Measurements from ENCODE around the gene NELL1.
"Not testable (repeated sequence)": the region's sequence is repeated elsewhere in the genome, so short reads cannot be mapped to it uniquely, and the experiment has no call there.

Gene NELL1

DNA sequence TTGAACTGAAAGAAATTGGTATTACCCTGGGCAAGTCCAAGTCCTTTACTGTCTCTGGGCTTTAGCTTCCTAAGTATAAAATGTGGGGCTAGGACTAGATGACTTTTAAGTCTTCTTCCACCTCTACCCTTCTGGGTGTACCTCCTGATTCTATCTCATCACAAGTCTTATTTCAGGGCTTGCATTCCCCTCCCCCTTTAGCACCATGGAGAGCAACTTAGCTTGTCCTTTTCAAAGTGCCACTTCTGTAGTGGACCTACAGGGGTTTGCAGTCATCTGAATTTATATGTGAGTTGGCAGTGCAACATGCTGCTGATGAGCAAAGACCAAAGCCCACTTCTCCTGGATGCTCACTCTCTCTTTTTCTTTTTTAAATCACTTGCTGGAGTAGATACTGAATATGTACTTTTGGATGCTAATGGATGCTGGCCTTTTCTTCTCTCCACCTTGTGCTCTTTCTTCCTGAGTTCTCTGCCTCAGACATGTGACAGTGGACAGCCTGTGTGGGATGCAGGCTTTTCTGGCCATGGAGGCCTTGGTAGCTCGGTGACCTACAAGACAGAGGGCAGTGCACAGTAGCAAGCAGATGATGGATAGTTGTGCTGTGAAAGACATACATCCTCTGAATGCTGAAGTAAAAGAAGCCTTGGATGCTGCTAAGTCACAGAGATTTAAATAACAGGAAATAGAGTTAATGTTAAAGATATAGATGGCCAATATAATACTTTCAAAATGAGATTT lies 185.0 kb downstream of the NELL1 start:
- no peaks in the 10 kb centered on the region for H3K9me2 ChIP-seq (replicated peaks; ENCODE audit: low read depth, low read length)
- no peak overlapping the region for H3K4me3 ChIP-seq (ENCODE audit: low read length, poor library complexity, severe bottlenecking)
- H4K20me1 ChIP-seq (ENCODE audit: insufficient read depth, low read length, poor library complexity, severe bottlenecking) = no peaks in the 10 kb centered on the region
- no peak overlapping the region for H3K4me2 ChIP-seq (ENCODE audit: low read depth, low read length, poor library complexity, severe bottlenecking)
- H2AFZ ChIP-seq (ENCODE audit: low read length) = no peak overlapping the region
- H3F3A ChIP-seq (ENCODE audit: low read depth) = no peaks in the 10 kb centered on the region
- TF ChIP-seq, protein P1, sequence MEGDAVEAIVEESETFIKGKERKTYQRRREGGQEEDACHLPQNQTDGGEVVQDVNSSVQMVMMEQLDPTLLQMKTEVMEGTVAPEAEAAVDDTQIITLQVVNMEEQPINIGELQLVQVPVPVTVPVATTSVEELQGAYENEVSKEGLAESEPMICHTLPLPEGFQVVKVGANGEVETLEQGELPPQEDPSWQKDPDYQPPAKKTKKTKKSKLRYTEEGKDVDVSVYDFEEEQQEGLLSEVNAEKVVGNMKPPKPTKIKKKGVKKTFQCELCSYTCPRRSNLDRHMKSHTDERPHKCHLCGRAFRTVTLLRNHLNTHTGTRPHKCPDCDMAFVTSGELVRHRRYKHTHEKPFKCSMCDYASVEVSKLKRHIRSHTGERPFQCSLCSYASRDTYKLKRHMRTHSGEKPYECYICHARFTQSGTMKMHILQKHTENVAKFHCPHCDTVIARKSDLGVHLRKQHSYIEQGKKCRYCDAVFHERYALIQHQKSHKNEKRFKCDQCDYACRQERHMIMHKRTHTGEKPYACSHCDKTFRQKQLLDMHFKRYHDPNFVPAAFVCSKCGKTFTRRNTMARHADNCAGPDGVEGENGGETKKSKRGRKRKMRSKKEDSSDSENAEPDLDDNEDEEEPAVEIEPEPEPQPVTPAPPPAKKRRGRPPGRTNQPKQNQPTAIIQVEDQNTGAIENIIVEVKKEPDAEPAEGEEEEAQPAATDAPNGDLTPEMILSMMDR (conservative IDR thresholded peaks at IDR 0.05; ENCODE audit: low read length) = no peak
- no peak for TF ChIP-seq EZH2phosphoT487 (IDR thresholded peaks at IDR 0.05; ENCODE audit: borderline replicate concordance)
- H3K27me3 ChIP-seq (ENCODE audit: insufficient read depth, low read length, poor library complexity, severe bottlenecking) = no peaks in the 10 kb centered on the region
- H3K36me3 ChIP-seq (ENCODE audit: insufficient read depth, low read length) = no peaks in the 10 kb centered on the region
- H3K9ac ChIP-seq (ENCODE audit: low read depth, low read length, poor library complexity, severe bottlenecking) = no peak overlapping the region
- no peaks in the 10 kb centered on the region for H3K4me1 ChIP-seq (ENCODE audit: insufficient read depth, low read length, poor library complexity, severe bottlenecking)
- no peaks in the 10 kb centered on the region for H3K79me2 ChIP-seq (ENCODE audit: insufficient read depth, low read length)
- no peaks in the 10 kb centered on the region for H3K9me3 ChIP-seq (ENCODE audit: insufficient read depth, low read depth, low read length)

DNA sequence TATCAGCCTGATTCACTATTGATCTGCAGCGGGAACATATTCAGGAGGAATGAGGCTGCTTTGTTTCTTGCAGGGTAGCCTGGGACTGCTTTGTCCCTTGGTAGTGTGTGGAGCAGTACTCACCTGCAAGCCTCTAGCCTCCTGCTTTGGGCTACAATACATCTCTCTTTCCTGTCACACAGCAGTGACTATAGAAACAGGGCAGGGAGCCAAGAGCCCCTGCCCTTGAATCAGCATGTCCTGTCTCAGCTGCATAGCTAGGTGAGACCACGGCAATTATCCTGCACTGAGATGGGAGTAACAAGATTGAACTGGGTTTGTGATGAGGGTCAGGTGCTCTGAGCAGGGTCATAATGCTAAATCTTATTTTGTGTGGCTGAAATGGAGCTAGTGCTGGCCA lies 191.9 kb downstream of the NELL1 start:
- no peaks in the 10 kb centered on the region for H3K27me3 ChIP-seq (ENCODE audit: insufficient read depth, low read length, poor library complexity, severe bottlenecking)
- H4K20me1 ChIP-seq (ENCODE audit: insufficient read depth, low read length, poor library complexity, severe bottlenecking) = no peaks in the 10 kb centered on the region
- H3K9me2 ChIP-seq (replicated peaks; ENCODE audit: low read depth, low read length) = no peaks in the 10 kb centered on the region
- no peaks in the 10 kb centered on the region for H3K4me1 ChIP-seq (ENCODE audit: insufficient read depth, low read length, poor library complexity, severe bottlenecking)
- TF ChIP-seq, protein P1 (conservative IDR thresholded peaks at IDR 0.05; ENCODE audit: low read length) = no peak
- TF ChIP-seq EZH2phosphoT487 (IDR thresholded peaks at IDR 0.05; ENCODE audit: borderline replicate concordance) = no peak
- H3K36me3 ChIP-seq (ENCODE audit: insufficient read depth, low read length) = no peaks in the 10 kb centered on the region
- H3F3A ChIP-seq (ENCODE audit: low read depth) = no peaks in the 10 kb centered on the region
- no peak overlapping the region for H3K4me3 ChIP-seq (ENCODE audit: low read length, poor library complexity, severe bottlenecking)
- H3K9me3 ChIP-seq (ENCODE audit: insufficient read depth, low read depth, low read length) = no peaks in the 10 kb centered on the region
- H3K4me2 ChIP-seq (ENCODE audit: low read depth, low read length, poor library complexity, severe bottlenecking) = no peak overlapping the region
- no peaks in the 10 kb centered on the region for H3K79me2 ChIP-seq (ENCODE audit: insufficient read depth, low read length)
- no peak overlapping the region for H2AFZ ChIP-seq (ENCODE audit: low read length)
- no peak overlapping the region for H3K9ac ChIP-seq (ENCODE audit: low read depth, low read length, poor library complexity, severe bottlenecking)

DNA sequence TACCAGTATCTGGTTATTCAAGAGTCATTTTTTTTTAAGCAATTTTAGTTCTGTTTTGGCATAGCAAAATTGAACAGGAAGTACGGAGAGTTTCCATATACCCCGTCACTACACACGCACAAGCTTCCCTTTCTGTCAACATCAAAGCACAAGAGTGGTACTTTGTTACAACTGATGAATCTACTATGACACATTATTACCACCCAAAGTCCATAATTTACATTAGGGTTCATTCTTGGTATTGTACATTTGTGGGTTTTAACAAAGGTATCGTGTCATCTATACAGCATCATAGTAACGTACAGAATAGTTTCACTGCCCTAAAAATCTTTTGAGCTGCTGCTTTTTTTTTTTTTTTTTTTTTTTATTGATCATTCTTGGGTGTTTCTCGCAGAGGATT lies 192.9 kb downstream of the NELL1 start:
- not testable (repeated sequence) for H3K4me2 ChIP-seq (ENCODE audit: low read depth, low read length, poor library complexity, severe bottlenecking); H3K4me3 ChIP-seq (ENCODE audit: low read length, poor library complexity, severe bottlenecking); H3K36me3 ChIP-seq (ENCODE audit: insufficient read depth, low read length); H3F3A ChIP-seq (ENCODE audit: low read depth); H3K27me3 ChIP-seq (ENCODE audit: insufficient read depth, low read length, poor library complexity, severe bottlenecking); H4K20me1 ChIP-seq (ENCODE audit: insufficient read depth, low read length, poor library complexity, severe bottlenecking); H3K79me2 ChIP-seq (ENCODE audit: insufficient read depth, low read length); H2AFZ ChIP-seq (ENCODE audit: low read length); H3K9me2 ChIP-seq (replicated peaks; ENCODE audit: low read depth, low read length); H3K9ac ChIP-seq (ENCODE audit: low read depth, low read length, poor library complexity, severe bottlenecking); H3K4me1 ChIP-seq (ENCODE audit: insufficient read depth, low read length, poor library complexity, severe bottlenecking); H3K9me3 ChIP-seq (ENCODE audit: insufficient read depth, low read depth, low read length)

DNA sequence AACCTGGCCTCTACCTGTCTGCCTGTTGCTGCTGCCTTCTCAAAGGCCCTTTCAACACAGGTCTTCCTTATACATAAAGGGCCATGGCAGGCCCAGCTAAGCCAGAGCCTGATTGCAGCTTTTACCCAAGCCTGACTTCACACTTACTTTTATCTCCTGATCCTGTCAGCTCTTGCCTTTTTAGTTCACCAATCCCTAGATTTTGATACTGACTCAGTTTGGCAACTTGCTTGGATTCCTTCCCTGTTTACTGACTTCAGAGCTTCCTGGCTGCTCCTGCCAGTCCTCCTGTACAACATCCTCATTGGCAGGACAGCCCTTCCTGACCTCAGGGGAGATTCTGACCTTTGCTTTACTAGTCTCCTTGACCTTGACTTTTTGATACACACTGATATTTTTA lies 195.2 kb downstream of the NELL1 start:
- no peak for TF ChIP-seq EZH2phosphoT487 (IDR thresholded peaks at IDR 0.05; ENCODE audit: borderline replicate concordance)
- TF ChIP-seq, protein P1 (conservative IDR thresholded peaks at IDR 0.05; ENCODE audit: low read length) = no peak
- Histone ChIP-seq H3K27me3 (ENCODE audit: insufficient read depth, low read length, poor library complexity, severe bottlenecking) (no peaks in the 10 kb centered on the region), H3K9me2 (replicated peaks; ENCODE audit: low read depth, low read length) (no peaks in the 10 kb centered on the region)

More for the DNA sequence above, 195.2 kb downstream of the NELL1 start:
- no peaks in the 10 kb centered on the region for H3K4me1 ChIP-seq (ENCODE audit: insufficient read depth, low read length, poor library complexity, severe bottlenecking)
- H3K4me2 ChIP-seq (ENCODE audit: low read depth, low read length, poor library complexity, severe bottlenecking) = no peak overlapping the region
- H3K79me2 ChIP-seq (ENCODE audit: insufficient read depth, low read length) = no peaks in the 10 kb centered on the region
- no peaks in the 10 kb centered on the region for H3K9me3 ChIP-seq (ENCODE audit: insufficient read depth, low read depth, low read length)
- H3K9ac ChIP-seq (ENCODE audit: low read depth, low read length, poor library complexity, severe bottlenecking) = no peak overlapping the region
- H2AFZ ChIP-seq (ENCODE audit: low read length) = no peak overlapping the region
- no peaks in the 10 kb centered on the region for H4K20me1 ChIP-seq (ENCODE audit: insufficient read depth, low read length, poor library complexity, severe bottlenecking)
- H3K4me3 ChIP-seq (ENCODE audit: low read length, poor library complexity, severe bottlenecking) = no peak overlapping the region
- H3K36me3 ChIP-seq (ENCODE audit: insufficient read depth, low read length) = no peaks in the 10 kb centered on the region
- no peaks in the 10 kb centered on the region for H3F3A ChIP-seq (ENCODE audit: low read depth)
